GM12878 (cell line): ENCODE measurements around the gene ZNF367. TPM values are rescaled to one million over a fixed set of nuclear protein-coding genes. Genes with fewer than 3 reads are reported as not detected.

Experiments
- ATAC-seq: fragments of 200-7000 bp; cut with Tn5 transposase; 3 replicates; pipeline ENCODE4 v1.9.1; 2020; ENCODE audit warnings: mild to moderate bottlenecking, moderate library complexity
- BruUV-seq: library from RNA; stranded (reverse); fragments of 400-500 nt; replicated peaks from 2 replicates; lab custom pipeline; 2021; lab: Mats Ljungman, UMichigan
- CTCF ChIA-PET: fragments of 300-600 bp; sonication (Branson Sonifier 250); formaldehyde crosslinking; extraction: SDS; loops from one replicate; lab custom pipeline; 2021; ENCODE audit warnings: inconsistent platforms; lab: Yijun Ruan, JAX
- POLR2A ChIA-PET: fragments of 350-600 bp; formaldehyde crosslinking; extraction: SDS; loops from one replicate; lab custom pipeline; 2021; ENCODE audit warnings: inconsistent platforms; lab: Charles Lee
- RAD21 ChIA-PET: fragments of 300-600 bp; sonication (Branson Sonifier 250); formaldehyde crosslinking; loops from one replicate; lab custom pipeline; 2023; ENCODE audit warnings: antibody characterized with exemption; ENCODE audit not compliant: unreplicated experiment; lab: Charles Lee
- SMC1A ChIA-PET: fragments of 300-600 bp; sonication (Branson Sonifier 250); formaldehyde crosslinking; loops from one replicate; lab custom pipeline; 2023; ENCODE audit not compliant: unreplicated experiment, uncharacterized antibody; lab: Charles Lee
- DNase-seq: peaks from one replicate; pipeline ENCODE4 v3.0.0-alpha.2; 2011; ENCODE audit warnings: low read depth, low spot score
- FAIRE-seq: peaks from 3 replicates; lab custom pipeline; 2011; peaks lifted over from hg19 to GRCh38; lab: Jason Lieb, UNC
- H2AFZ ChIP-seq: 2 replicates; pipeline ENCODE4 v1.6.0; 2011; ENCODE audit warnings: low read depth, low read length, control low read depth; ENCODE audit not compliant: control insufficient read depth
- H3K27ac ChIP-seq: 2 replicates; pipeline ENCODE4 v1.5.1; 2011; ENCODE audit warnings: control low read depth; ENCODE audit not compliant: control insufficient read depth, insufficient read depth
- H3K27me3 ChIP-seq, 2 experiments: replicated peaks in 1 of 2; 2 replicates each; pipeline versions ENCODE4 v1.6.0 to v1.6.1; 2011; ENCODE audit warnings: low read length in 1 of 2; ENCODE audit not compliant: control insufficient read depth in 2 of 2, insufficient read depth in 2 of 2
- H3K36me3 ChIP-seq, 2 experiments: 2 replicates each; pipeline ENCODE4 v1.5.1; 2011; ENCODE audit warnings: low read length in 1 of 2; ENCODE audit not compliant: control insufficient read depth in 2 of 2, insufficient read depth in 2 of 2
- H3K4me1 ChIP-seq: 2 replicates; pipeline ENCODE4 v1.6.1; 2011; ENCODE audit warnings: mild to moderate bottlenecking, low read length, moderate library complexity, mixed read lengths; ENCODE audit not compliant: control insufficient read depth, insufficient read depth
- H3K4me2 ChIP-seq: 2 replicates; pipeline ENCODE4 v1.6.0; 2011; ENCODE audit warnings: control low read depth; ENCODE audit not compliant: control insufficient read depth, insufficient read depth
- H3K4me3 ChIP-seq: fragments of 200-600 bp; sonication (generic); 2 replicates; pipeline ENCODE4 v1.5.1; 2016
- H3K79me2 ChIP-seq: 2 replicates; pipeline ENCODE4 v1.6.0; 2011; ENCODE audit warnings: low read length; ENCODE audit not compliant: control insufficient read depth, insufficient read depth
- H3K9ac ChIP-seq: 2 replicates; pipeline ENCODE4 v1.8.0; 2011; ENCODE audit warnings: low read length, control low read depth, mixed read lengths; ENCODE audit not compliant: control insufficient read depth, insufficient read depth
- H3K9me3 ChIP-seq: replicated peaks from 3 replicates; pipeline ENCODE4 v1.5.1; 2011; ENCODE audit warnings: mild to moderate bottlenecking, low read length; ENCODE audit not compliant: control insufficient read depth, insufficient read depth
- H4K20me1 ChIP-seq: 2 replicates; pipeline ENCODE4 v1.6.0; 2011; ENCODE audit not compliant: control insufficient read depth, insufficient read depth
- CREB1 ChIP-seq: IDR thresholded peaks from 2 replicates; pipeline ENCODE4 v1.6.1; 2012; ENCODE audit warnings: low read depth, mild to moderate bottlenecking, inconsistent platforms
- EGR1 ChIP-seq, 2 experiments: IDR thresholded peaks; 1 replicate in 1 of 2; 2 replicates in 1 of 2; pipeline ENCODE4 v1.6.1; 2011 to 2012; ENCODE audit warnings: low read depth in 2 of 2, low read length in 2 of 2, borderline replicate concordance in 1 of 2, mild to moderate bottlenecking in 1 of 2, moderate library complexity in 1 of 2
- FOXK2 ChIP-seq: fragments of 450-650 bp; IDR thresholded peaks from 2 replicates; pipeline ENCODE4 v1.6.1; 2017; ENCODE audit warnings: mild to moderate bottlenecking, moderate library complexity
- KAT2A ChIP-seq: conservative IDR thresholded peaks from 2 replicates; pipeline ENCODE4 v1.6.1; 2011; ENCODE audit warnings: low read depth, low read length; ENCODE audit not compliant: control insufficient read depth
- MTA3 ChIP-seq: IDR thresholded peaks from 2 replicates; pipeline ENCODE4 v1.6.1; 2012; ENCODE audit warnings: low read length, inconsistent platforms, borderline replicate concordance
- WGBS: methylation state at CpG from one replicate; pipeline ENCODE4 v1.1.6; 2016; ENCODE audit warnings: low lambda C conversion rate; ENCODE audit not compliant: insufficient replicate concordance, insufficient coverage; ENCODE audit errors: missing lambda C conversion rate; 5-methylcytosine and 5-hydroxymethylcytosine counted together
- in situ Hi-C: fragments of 300-500 bp; cut with MboI; formaldehyde crosslinking; loops from 9 replicates; pipeline ENCODE4 v1.14.3; 2018; ENCODE audit warnings: mixed read lengths
- intact Hi-C: fragments of 100-400 bp; cut with micrococcal nuclease; formaldehyde crosslinking; loops from one replicate; pipeline ENCODE4 v1.14.2; 2022; ENCODE audit not compliant: unreplicated experiment
- polyA plus RNA-seq, 11 experiments: library from polyadenylated mRNA; depleted of rRNA in 4 of 11; unstranded in 6 of 11; stranded (reverse) in 5 of 11; fragments of >200 nt; fragmentation: Nextera tagmentation in 4 of 11; fragmentation: Illumina TruSeq in 1 of 11; extraction: Ambion mirVana in 4 of 11; extraction: Trizol in 1 of 11; gene quantifications; 1 replicate in 1 of 11; 2 replicates in 10 of 11; pipeline versions ENCODE4 v1.2.1 to v1.2.3, GENCODE V29; 2011 to 2016; ENCODE audit warnings: inconsistent platforms in 2 of 11, missing spikeins in 2 of 11, low read depth in 1 of 11
- total RNA-seq, 4 experiments: library from RNA; depleted of rRNA in 3 of 4; stranded (reverse); fragments of >200 nt in 3 of 4; fragmentation: Illumina TruSeq in 1 of 4; extraction: Trizol in 1 of 4; gene quantifications; 2 replicates each; pipeline versions ENCODE4 v1.2.1 to v1.2.3, GENCODE V29; 2013 to 2021
- TF ChIP-seq, protein P1 (sequence below): fragments of 450-650 bp; IDR thresholded peaks from 2 replicates; pipeline ENCODE4 v1.6.1; 2017; ENCODE audit warnings: mild to moderate bottlenecking, moderate library complexity

Gene ZNF367
- total and polyA plus RNA-seq, 10 of the 15 experiments (the other 5 are each of a cell fraction or from before 2014, with no cell fraction given): 2.9 to 16.3 (median 11.1) TPM

DNA sequence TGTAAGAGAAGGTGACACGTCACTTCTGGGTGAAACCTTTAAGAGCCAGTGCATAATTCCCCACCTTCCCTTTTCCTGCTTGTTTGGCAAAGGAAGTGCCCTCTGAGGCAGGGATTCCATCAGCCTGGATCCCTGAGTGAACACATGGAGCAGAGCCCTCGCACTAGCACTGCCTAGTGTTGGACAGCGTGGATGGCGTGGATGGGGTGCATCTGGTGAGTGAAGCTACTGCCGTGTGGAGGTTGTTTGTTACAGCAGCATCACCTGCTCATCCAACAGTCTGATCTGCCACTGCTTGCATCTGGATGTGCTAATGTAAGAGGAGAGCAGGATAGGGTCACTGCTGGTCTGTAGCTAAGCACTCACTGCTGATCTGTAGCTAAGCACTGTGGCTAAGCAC lies 69.9 kb downstream of the ZNF367 start:
- no peaks in the 10 kb centered on the region; the same call in 2 of the 3 replicates for H3K9me3 ChIP-seq
- ChIA-PET CTCF (no interaction called here), RAD21 (no interaction called here), SMC1A (no interaction called here), POLR2A (no interaction called here)
- H3K79me2 ChIP-seq: no peaks in the 10 kb centered on the region
- no peaks in the 10 kb centered on the region for H3K36me3 ChIP-seq
- ATAC-seq: no peak
- H3K4me1 ChIP-seq: no peaks in the 10 kb centered on the region
- no peak overlapping the region for H2AFZ ChIP-seq
- H3K9ac ChIP-seq: no peak overlapping the region
- H3K27me3 ChIP-seq: no peaks in the 10 kb centered on the region
- no peak overlapping the region for H3K4me2 ChIP-seq
- no TSS peak for BruUV-seq
- no peak overlapping the region for H3K4me3 ChIP-seq
- TF ChIP-seq, protein P1, sequence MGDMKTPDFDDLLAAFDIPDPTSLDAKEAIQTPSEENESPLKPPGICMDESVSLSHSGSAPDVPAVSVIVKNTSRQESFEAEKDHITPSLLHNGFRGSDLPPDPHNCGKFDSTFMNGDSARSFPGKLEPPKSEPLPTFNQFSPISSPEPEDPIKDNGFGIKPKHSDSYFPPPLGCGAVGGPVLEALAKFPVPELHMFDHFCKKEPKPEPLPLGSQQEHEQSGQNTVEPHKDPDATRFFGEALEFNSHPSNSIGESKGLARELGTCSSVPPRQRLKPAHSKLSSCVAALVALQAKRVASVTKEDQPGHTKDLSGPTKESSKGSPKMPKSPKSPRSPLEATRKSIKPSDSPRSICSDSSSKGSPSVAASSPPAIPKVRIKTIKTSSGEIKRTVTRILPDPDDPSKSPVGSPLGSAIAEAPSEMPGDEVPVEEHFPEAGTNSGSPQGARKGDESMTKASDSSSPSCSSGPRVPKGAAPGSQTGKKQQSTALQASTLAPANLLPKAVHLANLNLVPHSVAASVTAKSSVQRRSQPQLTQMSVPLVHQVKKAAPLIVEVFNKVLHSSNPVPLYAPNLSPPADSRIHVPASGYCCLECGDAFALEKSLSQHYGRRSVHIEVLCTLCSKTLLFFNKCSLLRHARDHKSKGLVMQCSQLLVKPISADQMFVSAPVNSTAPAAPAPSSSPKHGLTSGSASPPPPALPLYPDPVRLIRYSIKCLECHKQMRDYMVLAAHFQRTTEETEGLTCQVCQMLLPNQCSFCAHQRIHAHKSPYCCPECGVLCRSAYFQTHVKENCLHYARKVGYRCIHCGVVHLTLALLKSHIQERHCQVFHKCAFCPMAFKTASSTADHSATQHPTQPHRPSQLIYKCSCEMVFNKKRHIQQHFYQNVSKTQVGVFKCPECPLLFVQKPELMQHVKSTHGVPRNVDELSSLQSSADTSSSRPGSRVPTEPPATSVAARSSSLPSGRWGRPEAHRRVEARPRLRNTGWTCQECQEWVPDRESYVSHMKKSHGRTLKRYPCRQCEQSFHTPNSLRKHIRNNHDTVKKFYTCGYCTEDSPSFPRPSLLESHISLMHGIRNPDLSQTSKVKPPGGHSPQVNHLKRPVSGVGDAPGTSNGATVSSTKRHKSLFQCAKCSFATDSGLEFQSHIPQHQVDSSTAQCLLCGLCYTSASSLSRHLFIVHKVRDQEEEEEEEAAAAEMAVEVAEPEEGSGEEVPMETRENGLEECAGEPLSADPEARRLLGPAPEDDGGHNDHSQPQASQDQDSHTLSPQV: no peak
- no peak for TF ChIP-seq MTA3
- no peak for TF ChIP-seq CREB1
- TF ChIP-seq EGR1 (IDR thresholded peaks at IDR 0.05; ENCODE audit: borderline replicate concordance in 1 of 2, low read depth in 2 of 2, low read length in 2 of 2): no peak
- no peak for TF ChIP-seq FOXK2
- no peak for TF ChIP-seq KAT2A
- in situ Hi-C loops: no loop called here
- no peak for FAIRE-seq
- DNase-seq: no peak
- no peaks in the 10 kb centered on the region for H4K20me1 ChIP-seq
- H3K27ac ChIP-seq: no peak overlapping the region
- intact Hi-C loops: no loop called here
- 79% methylated on average over 5 of the region's 5 CpGs for WGBS
